Measurements from ENCODE around the gene RPTOR. TPM values are rescaled to one million over a fixed set of nuclear protein-coding genes. Genes with fewer than 3 reads are reported as not detected.

The RPTOR gene
- polyA plus RNA-seq, 1 of the 3 experiments (the other 2 are of a cell fraction): 14.9 TPM

GRCh38 chr17:80851277-80851925, 306.8 kb downstream of the RPTOR start:
- Histone ChIP-seq H2AFZ (ENCODE audit: low read depth) (no peak overlapping the region), H3K4me1 (ENCODE audit: control insufficient read depth in 1 of 2, insufficient read depth in 2 of 2, low read depth in 1 of 2, low read length in 1 of 2) (peaks cover under 1 to 13% of the 10 kb centered on the region in 2 experiments; a peak in 3 of 4 replicates), H3K27ac (ENCODE audit: low read depth in 2 of 2, low read length in 1 of 2) (no peak overlapping the region), H3K4me3 (ENCODE audit: low read depth in 2 of 2, low read length in 1 of 2) (no peak overlapping the region), H3F3A (replicated peaks; ENCODE audit: insufficient read depth) (peaks cover 7% of the 10 kb centered on the region), H4K20me1 (ENCODE audit: insufficient read depth) (no peaks in the 10 kb centered on the region), H3K36me3 (replicated peaks in 1 of 2; ENCODE audit: control insufficient read depth in 1 of 2, insufficient read depth in 2 of 2, low read length in 1 of 2) (peaks cover 0 to 18% of the 10 kb centered on the region in 2 experiments), H3K9ac (no peak overlapping the region), H3K9me2 (no peaks in the 10 kb centered on the region), H3K27me3 (ENCODE audit: insufficient read depth) (no peaks in the 10 kb centered on the region), H3K9me3 (no peaks in the 10 kb centered on the region), H3K79me2 (ENCODE audit: insufficient read depth) (no peaks in the 10 kb centered on the region), H3K4me2 (no peak overlapping the region)
- WGBS (ENCODE audit: low lambda C conversion rate): 97% methylated on average over 17 of the region's 17 CpGs
- ChIA-PET CTCF (interaction anchor here (0.6 to 1.9 kb wide), 4 partner anchors 8 to 1241 kb away, joined by 3 to 8 read pairs (median 4); partner anchors contain the start of gene RBFOX3), POLR2A (no interaction called here)
- no peak for DNase-seq
- no peak for TF ChIP-seq GATA2 (CRISPR knock-in tag; IDR thresholded peaks at IDR 0.05)
- no peak for TF ChIP-seq NFIC (IDR thresholded peaks at IDR 0.05; ENCODE audit: borderline replicate concordance)
- TF ChIP-seq EZH2phosphoT487 (IDR thresholded peaks at IDR 0.05; ENCODE audit: borderline replicate concordance, low read depth): no peak
- TF ChIP-seq POLR2AphosphoS5 (IDR thresholded peaks at IDR 0.05; ENCODE audit: low read depth, low read length): no peak
- TF ChIP-seq CTCF (IDR thresholded peaks at IDR 0.05): no peak
- TF ChIP-seq JUND (IDR thresholded peaks at IDR 0.05): no peak
- no peak for TF ChIP-seq ZBTB33 (IDR thresholded peaks at IDR 0.05; ENCODE audit: borderline replicate concordance, low read depth)
- TF ChIP-seq MEF2A (IDR thresholded peaks at IDR 0.05; ENCODE audit: borderline replicate concordance, low read depth): no peak
- no peak for TF ChIP-seq RCOR1 (IDR thresholded peaks at IDR 0.05; ENCODE audit: low read length)
- no peak for TF ChIP-seq MAX (IDR thresholded peaks at IDR 0.05; ENCODE audit: low read depth)
- TF ChIP-seq MXI1 (IDR thresholded peaks at IDR 0.05; ENCODE audit: low read depth, low read length): no peak
- no peak for TF ChIP-seq CHD2 (IDR thresholded peaks at IDR 0.05; ENCODE audit: low read length, partially characterized antibody)
- TF ChIP-seq FOXM1 (IDR thresholded peaks at IDR 0.05; ENCODE audit: low read depth): no peak
- TF ChIP-seq TEAD4 (IDR thresholded peaks at IDR 0.05; ENCODE audit: borderline replicate concordance, insufficient read depth): no peak
- TF ChIP-seq RXRA (IDR thresholded peaks at IDR 0.05; ENCODE audit: borderline replicate concordance, low read depth): no peak
- TF ChIP-seq TCF12 (IDR thresholded peaks at IDR 0.05): no peak
- no peak for TF ChIP-seq ELF1 (IDR thresholded peaks at IDR 0.05)
- TF ChIP-seq PBX3 (IDR thresholded peaks at IDR 0.05): no peak
- no peak for TF ChIP-seq IRF3 (IDR thresholded peaks at IDR 0.05; ENCODE audit: low read depth, low read length)
- TF ChIP-seq FOSL2 (IDR thresholded peaks at IDR 0.05; ENCODE audit: borderline replicate concordance, low read depth): no peak
